NT2/D1 (cell line): ENCODE results near the gene ACVR1.

Source experiments
- SUZ12 ChIP-seq: IDR thresholded peaks from 2 replicates; pipeline ENCODE4 v1.6.1; 2011; ENCODE audit not compliant: insufficient read length, insufficient read depth; ENCODE audit errors: extremely low read depth
- YY1 ChIP-seq: IDR thresholded peaks from 2 replicates; pipeline ENCODE4 v1.6.1; 2011; ENCODE audit not compliant: insufficient read length, insufficient read depth
- ZNF274 ChIP-seq: IDR thresholded peaks from 2 replicates; pipeline ENCODE4 v1.6.1; 2011; ENCODE audit warnings: mild to moderate bottlenecking, low read depth, low read length

DNA sequence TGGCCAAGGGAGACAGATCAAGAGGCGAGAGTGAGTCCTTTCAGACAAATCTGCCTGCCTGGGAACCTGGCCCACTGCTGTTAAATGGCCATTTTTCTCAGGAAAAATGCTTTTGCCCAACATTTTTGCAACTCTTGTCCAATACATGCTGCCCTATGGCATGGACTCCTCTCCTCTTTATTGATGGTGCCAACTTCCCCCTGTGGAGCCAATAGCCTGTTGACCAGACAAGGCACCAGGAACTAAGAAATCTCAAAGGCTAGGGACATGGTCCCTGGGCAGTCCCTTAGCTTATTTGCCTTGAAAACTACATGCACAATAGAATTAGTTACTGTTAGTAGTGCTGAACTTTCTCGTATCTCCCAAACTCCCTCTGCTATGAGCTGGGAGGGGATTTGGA lies 155.6 kb downstream of the ACVR1 start:
- TF ChIP-seq YY1, result no peak
- no peak for TF ChIP-seq ZNF274
- TF ChIP-seq SUZ12, result no peak
